CD4-positive, alpha-beta T cell (primary cell): ENCODE measurements around the gene PSMF1. TPM values are rescaled to one million over a fixed set of nuclear protein-coding genes. Genes with fewer than 3 reads are reported as not detected.

Source experiments
- ATAC-seq: fragments of 200-7000 bp; cut with Tn5 transposase; one replicate; pipeline ENCODE4 v1.10.0; 2022; ENCODE audit warnings: mild to moderate bottlenecking; ENCODE audit not compliant: poor library complexity
- CTCF ChIA-PET: fragments of 350-600 bp; sonication (Branson Sonifier 250); formaldehyde crosslinking; loops from one replicate; lab custom pipeline; 2021; ENCODE audit warnings: antibody characterized with exemption, inconsistent platforms; lab: Charles Lee
- POLR2A ChIA-PET: fragments of 350-600 bp; sonication (Branson Sonifier 250); formaldehyde crosslinking; loops from one replicate; lab custom pipeline; 2021; ENCODE audit warnings: antibody characterized with exemption, inconsistent platforms; lab: Charles Lee
- DNase-seq, 14 experiments: peaks; one replicate each; pipeline ENCODE4 v3.0.0-alpha.2; 2013 to 2020; ENCODE audit warnings: mixed read lengths in 2 of 14
- H3K27ac ChIP-seq, 2 donors: one replicate each; pipeline versions ENCODE4 v1.5.1 to v1.7.0; 2013; ENCODE audit warnings: low read length in 2 of 2, low read depth in 1 of 2, mild to moderate bottlenecking in 1 of 2
- H3K27me3 ChIP-seq, 2 experiments: 1 replicate in 1 of 2; 2 replicates in 1 of 2; pipeline versions ENCODE4 v1.6.1 to v1.7.0; 2013; ENCODE audit warnings: low read length in 2 of 2, control low read depth in 1 of 2, mild to moderate bottlenecking in 1 of 2, moderate library complexity in 1 of 2; ENCODE audit not compliant: insufficient read depth in 2 of 2, control insufficient read depth in 1 of 2
- H3K36me3 ChIP-seq: one replicate; pipeline ENCODE4 v1.6.1; 2013; ENCODE audit warnings: low read length, control low read depth; ENCODE audit not compliant: insufficient read depth
- H3K4me1 ChIP-seq: one replicate; pipeline ENCODE4 v1.6.1; 2013; ENCODE audit warnings: low read length, control low read depth; ENCODE audit not compliant: insufficient read depth
- H3K4me3 ChIP-seq: one replicate; pipeline ENCODE4 v1.5.1; 2013; ENCODE audit warnings: mild to moderate bottlenecking, low read length, moderate library complexity
- H3K9me3 ChIP-seq, 2 experiments: 1 replicate in 1 of 2; 2 replicates in 1 of 2; pipeline versions ENCODE4 v1.6.1 to v1.7.0; 2013; ENCODE audit warnings: low read length in 2 of 2, mild to moderate bottlenecking in 2 of 2, control low read depth in 1 of 2, moderate library complexity in 1 of 2; ENCODE audit not compliant: control insufficient read depth in 1 of 2, insufficient read depth in 1 of 2
- H3K27ac Mint-ChIP-seq: one replicate; pipeline ENCODE4 v1.8.0; 2020; ENCODE audit warnings: mixed read lengths
- H3K27me3 Mint-ChIP-seq: one replicate; pipeline ENCODE4 v1.8.0; 2021; ENCODE audit warnings: mixed read lengths
- H3K36me3 Mint-ChIP-seq: one replicate; pipeline ENCODE4 v1.8.0; 2021; ENCODE audit warnings: low read depth, mixed read lengths
- H3K4me1 Mint-ChIP-seq: one replicate; pipeline ENCODE4 v1.8.0; 2021; ENCODE audit warnings: low read depth, mixed read lengths
- H3K4me3 Mint-ChIP-seq: one replicate; pipeline ENCODE4 v1.8.0; 2020; ENCODE audit warnings: mild to moderate bottlenecking, mixed read lengths
- H3K9me3 Mint-ChIP-seq: one replicate; pipeline ENCODE4 v1.8.0; 2020; ENCODE audit warnings: mixed read lengths
- intact Hi-C, 2 experiments: fragments of 100-400 bp; cut with DNase I in 1 of 2; cut with micrococcal nuclease in 1 of 2; formaldehyde crosslinking; loops; one replicate each; pipeline versions ENCODE4 v1.15.1 to v1.9.0; 2023 to 2025; cut with DNase I, micrococcal nuclease
- total RNA-seq, 174 experiments: library from RNA in 2 of 174; stranded (reverse) in 2 of 174; gene quantifications; one replicate each; pipeline ENCODE4 v1.2.3 and lab custom pipeline; 2021 to 2026
- TF ChIP-seq, protein P1 (sequence below): fragments of 200-600 bp; IDR thresholded peaks from one replicate; pipeline ENCODE4 v1.8.0; 2022; ENCODE audit warnings: antibody characterized with exemption, mild to moderate bottlenecking

Gene PSMF1
- total RNA-seq, 2 experiments from 2014 or later, result 79.9 to 84.2 TPM

- Mint-ChIP-seq H3K4me3 (no peak overlapping the region), H3K4me1 (peaks cover 20% of the 10 kb centered on the region), H3K36me3 (peaks cover 14% of the 10 kb centered on the region), H3K27ac (no peak overlapping the region), H3K27me3 (no peaks in the 10 kb centered on the region), H3K9me3 (peaks cover 4% of the 10 kb centered on the region)
- DNase-seq (no peak), ATAC-seq (no peak)
- Histone ChIP-seq H3K27me3 (no peaks in the 10 kb centered on the region), H3K36me3 (no peaks in the 10 kb centered on the region), H3K4me1 (no peaks in the 10 kb centered on the region), H3K9me3 (peaks cover 2 to 14% of the 10 kb centered on the region in 2 experiments), H3K27ac (no peak overlapping the region), H3K4me3 (no peak overlapping the region)
- intact Hi-C loops, result no loop called here
- ChIA-PET POLR2A (no interaction called here), CTCF (no interaction called here)
- TF ChIP-seq, protein P1, sequence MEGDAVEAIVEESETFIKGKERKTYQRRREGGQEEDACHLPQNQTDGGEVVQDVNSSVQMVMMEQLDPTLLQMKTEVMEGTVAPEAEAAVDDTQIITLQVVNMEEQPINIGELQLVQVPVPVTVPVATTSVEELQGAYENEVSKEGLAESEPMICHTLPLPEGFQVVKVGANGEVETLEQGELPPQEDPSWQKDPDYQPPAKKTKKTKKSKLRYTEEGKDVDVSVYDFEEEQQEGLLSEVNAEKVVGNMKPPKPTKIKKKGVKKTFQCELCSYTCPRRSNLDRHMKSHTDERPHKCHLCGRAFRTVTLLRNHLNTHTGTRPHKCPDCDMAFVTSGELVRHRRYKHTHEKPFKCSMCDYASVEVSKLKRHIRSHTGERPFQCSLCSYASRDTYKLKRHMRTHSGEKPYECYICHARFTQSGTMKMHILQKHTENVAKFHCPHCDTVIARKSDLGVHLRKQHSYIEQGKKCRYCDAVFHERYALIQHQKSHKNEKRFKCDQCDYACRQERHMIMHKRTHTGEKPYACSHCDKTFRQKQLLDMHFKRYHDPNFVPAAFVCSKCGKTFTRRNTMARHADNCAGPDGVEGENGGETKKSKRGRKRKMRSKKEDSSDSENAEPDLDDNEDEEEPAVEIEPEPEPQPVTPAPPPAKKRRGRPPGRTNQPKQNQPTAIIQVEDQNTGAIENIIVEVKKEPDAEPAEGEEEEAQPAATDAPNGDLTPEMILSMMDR, result no peak
Measured at GRCh38 chr20:1086277-1087213, 31.9 kb upstream of the PSMF1 start.

DNA sequence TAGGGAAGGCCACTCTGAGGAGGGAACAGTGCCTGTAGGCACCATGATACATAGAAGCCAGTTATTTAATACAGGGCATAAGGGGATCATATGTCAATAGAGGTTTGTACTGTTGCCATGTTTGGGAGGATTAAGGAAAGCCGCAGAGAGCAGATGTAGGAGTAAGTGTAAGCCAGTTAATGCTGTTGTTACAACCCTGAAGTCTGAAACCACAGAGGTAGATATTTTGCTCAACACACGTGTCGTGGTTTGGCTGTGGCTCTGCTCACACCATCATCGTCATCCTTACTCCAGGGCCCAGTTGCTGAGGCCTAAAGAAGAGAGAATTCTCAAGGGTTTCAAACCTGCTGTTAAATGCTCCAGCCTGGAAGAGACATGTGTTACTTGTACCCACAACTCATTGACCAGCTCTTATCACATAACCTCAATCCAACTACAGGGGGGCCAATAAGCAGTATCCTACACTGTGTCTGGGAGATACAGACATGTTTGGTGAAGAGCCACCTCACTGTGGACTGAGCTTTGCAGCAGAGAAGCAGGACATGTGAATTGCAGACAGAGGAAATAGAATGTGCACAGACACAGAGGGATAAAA, 31.0 kb upstream of the PSMF1 start:
- H3K4me3 Mint-ChIP-seq, result no peak overlapping the region
- H3K27me3 ChIP-seq, result no peaks in the 10 kb centered on the region
- H3K4me1 Mint-ChIP-seq, result peaks cover 20% of the 10 kb centered on the region
- peaks cover 7% of the 10 kb centered on the region for H3K9me3 Mint-ChIP-seq
- CTCF ChIA-PET, result no interaction called here
- TF ChIP-seq, protein P1, result no peak
- peaks cover 11 to 16% of the 10 kb centered on the region in 2 experiments for H3K9me3 ChIP-seq
- no peaks in the 10 kb centered on the region for H3K27me3 Mint-ChIP-seq
- no peak overlapping the region for H3K27ac Mint-ChIP-seq
- ATAC-seq (no peak), DNase-seq (no peak)
- H3K4me3 ChIP-seq, result no peak overlapping the region
- H3K36me3 Mint-ChIP-seq, result peaks cover 14% of the 10 kb centered on the region
- H3K27ac ChIP-seq, result no peak overlapping the region
- H3K36me3 ChIP-seq, result no peaks in the 10 kb centered on the region
- H3K4me1 ChIP-seq, result no peaks in the 10 kb centered on the region
- intact Hi-C loops, result no loop called here
- POLR2A ChIA-PET, result no interaction called here

- TF ChIP-seq, protein P1, result no peak
- DNase-seq (no peak), ATAC-seq (no peak)
- Mint-ChIP-seq H3K27ac (no peak overlapping the region), H3K36me3 (peaks cover 8% of the 10 kb centered on the region), H3K4me3 (no peak overlapping the region), H3K9me3 (peaks cover 5% of the 10 kb centered on the region), H3K4me1 (no peaks in the 10 kb centered on the region), H3K27me3 (no peaks in the 10 kb centered on the region)
- Histone ChIP-seq H3K36me3 (no peaks in the 10 kb centered on the region), H3K9me3 (peaks cover 12 to 17% of the 10 kb centered on the region in 2 experiments), H3K4me1 (no peaks in the 10 kb centered on the region), H3K27ac (no peak overlapping the region), H3K4me3 (no peak overlapping the region), H3K27me3 (peaks cover 0 to 2% of the 10 kb centered on the region in 2 experiments)
- intact Hi-C loops, result no loop called here
- CTCF ChIA-PET, result no interaction called here
- POLR2A ChIA-PET, result no interaction called here
Measured at GRCh38 chr20:1094751-1095150, 23.7 kb upstream of the PSMF1 start.
